ENCODE data around the gene OR4F16.
"Not testable (repeated sequence)": the region's sequence is repeated elsewhere in the genome, so short reads cannot be mapped to it uniquely, and the experiment has no call there.

Gene OR4F16

GRCh38 chr1:686554-686953 lies at the start of gene OR4F16:
TSS of gene OR4F16 (minus strand) at chr1:686654. CDS start at chr1:686654, 0 bp downstream.
- DNase-seq, result not testable (repeated sequence)

- DNase-seq, result not testable (repeated sequence)
Observed at GRCh38 chr1:733649-734048, 47.2 kb upstream of the OR4F16 start.

- DNase-seq, result not testable (repeated sequence)
Observed at GRCh38 chr1:727040-727439, 40.6 kb upstream of the OR4F16 start.
